Right renal pelvis (tissue), 4 donors: ENCODE measurements around the gene KAZALD1. TPM values are rescaled to one million over a fixed set of nuclear protein-coding genes. Genes with fewer than 3 reads are reported as not detected.
"Not testable (repeated sequence)": the region's sequence is repeated elsewhere in the genome, so short reads cannot be mapped to it uniquely, and the experiment has no call there.

Source experiments
- DNase-seq, 4 donors: peaks; one replicate each; pipeline ENCODE4 v3.0.0-alpha.2; 2013; ENCODE audit warnings: low read depth in 4 of 4, low spot score in 3 of 4, missing footprints in 1 of 4
- polyA plus RNA-seq, 4 donors: library from polyadenylated mRNA; unstranded; fragments of 120-200 nt; gene quantifications; one replicate each; pipeline ENCODE4 v1.2.1, GENCODE V29; 2013; ENCODE audit not compliant: insufficient read length in 4 of 4

The KAZALD1 gene
- polyA plus RNA-seq, 4 donors: 9.7 to 13.1 (median 10.9) TPM

- no peak for DNase-seq
Observed at GRCh38 chr10:101029520-101030295, 32.1 kb upstream of the KAZALD1 start.

GRCh38 chr10:101030496-101031127 lies 31.2 kb upstream of the KAZALD1 start:
- DNase-seq: no peak

- DNase-seq: peak; percentile 80 to 84 (median 80)
Observed at GRCh38 chr10:101031128-101031795, 30.5 kb upstream of the KAZALD1 start, which contains the start of the genes PDZD7 and SFXN3. TSS of gene PDZD7 (minus strand) at chr10:101031129. CDS start at chr10:101030219, 910 bp downstream. TSS of gene SFXN3 (plus strand) at chr10:101031234. CDS start at chr10:101034695, 3,461 bp downstream.

- DNase-seq: peak in 2 of 4 donors; percentile 56 to 57
Observed at GRCh38 chr10:101031796-101032636, 29.8 kb upstream of the KAZALD1 start.

GRCh38 chr10:101032637-101033224 lies 29.1 kb upstream of the KAZALD1 start:
- no peak for DNase-seq

- DNase-seq: no peak
Observed at GRCh38 chr10:101033276-101033675, 28.5 kb upstream of the KAZALD1 start.

- not testable (repeated sequence) for DNase-seq
Observed at GRCh38 chr10:101034404-101034803, 27.4 kb upstream of the KAZALD1 start.

- DNase-seq: no peak
Observed at GRCh38 chr10:101035314-101035713, 26.5 kb upstream of the KAZALD1 start.

- DNase-seq: no peak
Observed at GRCh38 chr10:101035916-101036702, 25.7 kb upstream of the KAZALD1 start.

GRCh38 chr10:101036726-101037125 lies 25.1 kb upstream of the KAZALD1 start:
- no peak for DNase-seq

- DNase-seq: no peak
Observed at GRCh38 chr10:101038484-101038883, 23.3 kb upstream of the KAZALD1 start.

GRCh38 chr10:101040061-101040460 lies 21.7 kb upstream of the KAZALD1 start:
- DNase-seq: no peak

GRCh38 chr10:101040851-101041250 lies 20.9 kb upstream of the KAZALD1 start:
- no peak for DNase-seq

GRCh38 chr10:101041252-101041761 lies 20.5 kb upstream of the KAZALD1 start:
- DNase-seq: peak in 3 of 4 donors; percentile 78 to 85 (median 80)

- DNase-seq: no peak
Observed at GRCh38 chr10:101042118-101042517, 19.7 kb upstream of the KAZALD1 start.

GRCh38 chr10:101042667-101043362 lies 19.0 kb upstream of the KAZALD1 start:
- peak; percentile 89 to 93 (median 92) for DNase-seq

GRCh38 chr10:101043363-101043707 lies 18.5 kb upstream of the KAZALD1 start:
- DNase-seq: no peak

- DNase-seq: no peak
Observed at GRCh38 chr10:101044117-101044516, 17.7 kb upstream of the KAZALD1 start.
